GM18520 (cell line): ENCODE results near the gene RAB19.
"Not testable (repeated sequence)": the region's sequence is repeated elsewhere in the genome, so short reads cannot be mapped to it uniquely, and the experiment has no call there.

Experiments used
- ATAC-seq: cut with Tn5 transposase; IDR thresholded peaks from one replicate; pipeline ENCODE4 v1.9.1; 2021; ENCODE audit not compliant: unreplicated experiment

Gene RAB19

DNA sequence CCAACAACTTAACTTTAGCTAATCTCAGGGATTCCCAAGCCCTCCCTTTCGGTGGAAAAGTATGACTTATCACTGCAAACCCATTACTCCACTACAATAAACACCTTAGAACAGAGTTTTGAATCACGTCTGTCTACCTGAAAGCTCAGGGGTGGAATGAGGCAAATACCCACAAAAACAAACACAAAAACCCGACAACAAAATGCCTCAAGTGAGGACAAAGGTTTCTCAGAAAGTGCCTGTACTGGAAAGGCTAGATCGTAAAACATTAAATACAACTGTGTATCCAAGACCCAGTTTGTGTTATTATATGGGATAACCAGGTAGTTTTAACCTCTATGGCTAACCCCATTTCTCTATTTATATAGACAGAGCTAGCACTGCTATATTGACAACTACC, 49.4 kb downstream of the RAB19 start:
- ATAC-seq: no peak

DNA sequence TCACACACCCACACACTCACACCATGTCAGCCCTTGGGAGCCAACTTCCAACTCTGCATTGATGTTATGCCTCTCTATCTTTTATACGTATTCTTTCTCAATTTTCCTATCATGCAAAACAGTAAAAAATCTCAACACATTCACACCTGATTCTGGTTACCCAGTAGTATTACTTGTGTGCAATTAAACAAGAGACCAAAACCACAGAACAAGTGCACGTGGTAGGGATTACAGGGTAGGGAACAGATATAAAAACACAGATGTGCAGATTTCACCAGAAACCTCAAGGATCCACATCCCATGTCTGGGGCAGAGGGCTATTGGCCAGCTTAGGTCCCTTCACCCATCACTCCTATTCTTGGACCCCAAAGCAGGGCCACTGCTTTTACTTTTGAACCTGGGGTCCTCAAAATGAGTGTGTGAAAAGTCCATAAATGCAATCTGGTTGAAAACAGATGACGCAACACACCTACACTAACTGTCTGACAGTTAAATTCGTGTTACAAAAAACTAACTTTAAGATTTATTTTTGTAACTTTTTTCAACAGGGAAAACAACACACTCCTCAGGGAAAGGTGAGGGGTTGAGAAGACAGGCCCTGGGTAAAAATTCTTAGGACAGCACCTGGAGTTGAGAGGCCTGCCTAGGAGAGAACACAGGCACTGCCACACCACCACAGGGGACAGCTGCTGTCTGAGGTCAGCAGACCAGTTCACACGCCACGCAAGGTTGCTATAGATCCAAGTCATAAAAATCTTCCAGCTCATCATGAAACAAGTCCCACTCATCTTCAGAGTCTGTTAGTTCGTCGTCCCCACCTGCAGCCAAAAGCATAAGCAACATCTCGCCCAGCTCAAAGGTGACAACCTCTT, 50.2 kb downstream of the RAB19 start:
- ATAC-seq: not testable (repeated sequence)

DNA sequence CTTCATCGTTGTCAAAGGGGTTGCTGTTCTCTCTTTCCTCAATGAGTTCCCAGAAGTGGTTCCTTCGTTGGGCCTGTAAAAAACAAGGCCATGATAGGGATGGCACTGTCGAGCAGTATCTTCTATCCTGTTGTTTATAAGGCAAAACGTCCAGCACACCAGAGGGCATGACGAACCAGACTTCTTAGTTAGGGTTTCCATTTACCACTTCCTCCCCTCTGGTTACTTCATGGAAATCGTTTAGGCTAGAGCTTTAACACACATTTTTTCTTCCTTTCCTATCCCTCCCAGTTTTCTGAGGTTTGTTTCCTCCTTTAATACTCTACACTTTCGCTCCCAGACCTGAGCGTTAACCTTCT, 50.8 kb downstream of the RAB19 start:
- no peak for ATAC-seq

DNA sequence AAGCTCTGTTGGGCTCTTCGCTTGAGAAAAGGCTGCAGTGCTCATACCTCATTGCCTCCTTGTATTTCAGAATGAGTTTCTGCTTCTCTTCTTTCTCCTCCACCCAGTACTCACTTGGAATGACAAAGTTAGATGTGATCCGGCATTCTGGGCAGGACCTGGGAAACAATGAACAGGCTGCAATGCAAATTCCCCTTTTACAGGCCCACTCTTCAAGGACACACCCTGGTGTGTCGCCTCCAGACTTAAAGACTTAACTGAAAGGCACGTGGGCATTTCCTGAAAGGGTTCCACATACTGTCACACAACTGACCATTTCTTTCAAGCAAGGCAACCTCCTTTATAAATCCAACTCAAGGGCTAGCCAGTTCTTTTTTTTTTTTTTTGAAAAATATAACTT, 51.9 kb downstream of the RAB19 start:
- ATAC-seq: no peak

- ATAC-seq: no peak
Measured at GRCh38 chr7:140456551-140457051, 52.7 kb downstream of the RAB19 start.

- ATAC-seq: no peak
Measured at GRCh38 chr7:140458201-140458600, 54.3 kb downstream of the RAB19 start.

DNA sequence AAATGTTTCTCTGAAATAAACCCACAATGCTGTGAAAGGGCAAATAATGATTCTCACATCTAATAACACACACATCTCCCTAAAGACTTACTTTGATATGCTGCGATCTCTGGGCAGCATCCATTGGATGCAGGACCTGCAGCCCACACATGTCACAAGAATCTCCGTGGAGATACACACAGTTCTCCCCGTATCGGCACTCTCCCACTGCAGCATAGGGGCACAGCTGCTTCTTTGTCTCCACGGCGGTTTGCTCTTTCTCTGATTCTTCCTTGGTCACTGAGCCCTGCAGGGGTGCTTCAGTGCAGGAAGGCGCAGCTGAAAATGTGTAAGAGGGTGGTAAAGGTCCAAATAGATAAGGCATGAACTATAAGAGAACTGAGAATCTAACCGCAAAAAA, 55.1 kb downstream of the RAB19 start:
- no peak for ATAC-seq

- ATAC-seq: no peak
Measured at GRCh38 chr7:140463111-140463510, 59.3 kb downstream of the RAB19 start.

- no peak for ATAC-seq
Measured at GRCh38 chr7:140475747-140476333, 72.0 kb downstream of the RAB19 start.

GRCh38 chr7:140476698-140477261, 72.9 kb downstream of the RAB19 start:
- ATAC-seq: no peak
